K562 (cell line): ENCODE measurements around the gene AKNA. TPM values are rescaled to one million over a fixed set of nuclear protein-coding genes. Genes with fewer than 3 reads are reported as not detected.

Source experiments
- ATAC-seq: fragments of 200-7000 bp; cut with Tn5 transposase; 3 replicates; pipeline ENCODE4 v1.9.1; 2020; ENCODE audit warnings: moderate library complexity
- BruUV-seq: library from RNA; stranded (reverse); fragments of 400-500 nt; replicated peaks from 2 replicates; lab custom pipeline; 2021; lab: Mats Ljungman, UMichigan
- CTCF ChIA-PET: fragments of 300-600 bp; formaldehyde crosslinking; extraction: SDS; loops from one replicate; lab custom pipeline; 2021; ENCODE audit warnings: low intra/inter-chr PET ratio; lab: Yijun Ruan, JAX
- POLR2A ChIA-PET: fragments of 300-600, 350-650 bp; sonication (Branson Sonifier 250); formaldehyde crosslinking; extraction: SDS; loops from one replicate; lab custom pipeline; 2021; ENCODE audit warnings: antibody characterized with exemption, inconsistent platforms; lab: Yijun Ruan, JAX
- DNase-seq, 4 experiments: peaks; one replicate each; pipeline versions ENCODE4 v3.0.0 to v3.0.0-alpha.2; 2011 to 2018; ENCODE audit warnings: low spot score in 3 of 4, mixed read lengths in 3 of 4; ENCODE audit errors: extremely low read depth in 1 of 4
- FAIRE-seq: peaks from 2 replicates; lab custom pipeline; 2011; peaks lifted over from hg19 to GRCh38; lab: Jason Lieb, UNC
- H2AFZ ChIP-seq: 2 replicates; pipeline ENCODE4 v1.6.0; 2011; ENCODE audit warnings: low read depth, low read length, control low read depth, inconsistent platforms
- H3K27ac ChIP-seq: fragments of 200-600 bp; 3 replicates; pipeline ENCODE4 v1.8.0; 2011; ENCODE audit warnings: low read depth, mild to moderate bottlenecking, control low read depth, inconsistent platforms, low read length, moderate library complexity, mixed read lengths; ENCODE audit errors: extremely low read depth
- H3K27me3 ChIP-seq, 2 experiments: fragments of 300-600 bp in 1 of 2; 2 replicates in 1 of 2; 3 replicates in 1 of 2; pipeline versions ENCODE4 v1.6.0 to v1.8.0; 2011; ENCODE audit warnings: inconsistent platforms in 2 of 2, low read length in 2 of 2, mild to moderate bottlenecking in 1 of 2, mixed read lengths in 1 of 2, moderate library complexity in 1 of 2; ENCODE audit not compliant: control insufficient read depth in 2 of 2, insufficient read depth in 2 of 2
- H3K36me3 ChIP-seq: fragments of 300-600 bp; 3 replicates; pipeline ENCODE4 v1.8.0; 2011; ENCODE audit warnings: mild to moderate bottlenecking, low read length, inconsistent platforms; ENCODE audit not compliant: control insufficient read depth, insufficient read depth
- H3K4me1 ChIP-seq, 2 experiments: fragments of 200-600 bp in 1 of 2; replicated peaks in 1 of 2; 2 replicates in 1 of 2; 3 replicates in 1 of 2; pipeline versions ENCODE4 v1.5.1 to v1.8.0; 2011; ENCODE audit warnings: inconsistent platforms in 2 of 2, low read length in 2 of 2, mild to moderate bottlenecking in 1 of 2, mixed read lengths in 1 of 2, moderate library complexity in 1 of 2; ENCODE audit not compliant: control insufficient read depth in 2 of 2, insufficient read depth in 2 of 2
- H3K4me2 ChIP-seq: 2 replicates; pipeline ENCODE4 v1.6.1; 2011; ENCODE audit warnings: low read length, control low read depth, inconsistent platforms, mixed read lengths; ENCODE audit not compliant: insufficient read depth
- H3K4me3 ChIP-seq: fragments of 200-600 bp; sonication (generic), shearing (Covaris generic); 2 replicates; pipeline ENCODE4 v1.5.1; 2016; ENCODE audit warnings: control low read depth, inconsistent platforms
- H3K79me2 ChIP-seq: fragments of 200-600 bp; 3 replicates; pipeline ENCODE4 v1.8.0; 2011; ENCODE audit warnings: low read length, inconsistent platforms; ENCODE audit not compliant: control insufficient read depth, insufficient read depth
- H3K9ac ChIP-seq, 2 experiments: 2 replicates each; pipeline versions ENCODE4 v1.6.0 to v1.6.1; 2011; ENCODE audit warnings: low read depth in 2 of 2, low read length in 2 of 2, control low read depth in 1 of 2, inconsistent platforms in 1 of 2, mild to moderate bottlenecking in 1 of 2, mixed read lengths in 1 of 2; ENCODE audit not compliant: insufficient read depth in 1 of 2
- H3K9me1 ChIP-seq: one replicate; pipeline ENCODE4 v1.6.0; 2011; ENCODE audit warnings: inconsistent platforms, mild to moderate bottlenecking, low read length, moderate library complexity; ENCODE audit not compliant: control insufficient read depth, insufficient read depth
- H3K9me3 ChIP-seq: replicated peaks from 2 replicates; pipeline ENCODE4 v1.5.1; 2011; ENCODE audit warnings: low read depth, low read length, inconsistent platforms; ENCODE audit not compliant: control insufficient read depth, insufficient read depth
- H4K20me1 ChIP-seq: replicated peaks from 2 replicates; pipeline ENCODE4 v1.6.1; 2011; ENCODE audit warnings: low read length, inconsistent platforms, mixed read lengths; ENCODE audit not compliant: control insufficient read depth, insufficient read depth
- ATF2 ChIP-seq: sonication (generic); formaldehyde crosslinking; IDR thresholded peaks from 2 replicates; pipeline ENCODE4 v1.8.1; 2022; ENCODE audit warnings: missing genetic modification reagents
- E2F3 ChIP-seq: fragments of 250-450 bp; sonication (Bioruptor Pico); IDR thresholded peaks from 2 replicates; pipeline ENCODE4 v1.4.0; 2020; ENCODE audit warnings: mild to moderate bottlenecking
- HLTF ChIP-seq: fragments of 450-650 bp; IDR thresholded peaks from 2 replicates; pipeline ENCODE4 v1.6.1; 2016
- ILF3 ChIP-seq: fragments of 450-650 bp; IDR thresholded peaks from 2 replicates; pipeline ENCODE4 v1.6.1; 2018; ENCODE audit warnings: antibody characterized with exemption, mild to moderate bottlenecking, moderate library complexity, borderline replicate concordance
- NR2C2 ChIP-seq, 2 experiments: fragments of 200-800 bp in 1 of 2; sonication (Bioruptor generic) in 1 of 2; sonication (generic) in 1 of 2; formaldehyde crosslinking in 1 of 2; IDR thresholded peaks; 2 replicates each; pipeline versions ENCODE4 v1.6.1 to v1.8.0; 2016 to 2022; ENCODE audit warnings: mild to moderate bottlenecking in 1 of 2, missing compliant biosample characterization in 1 of 2, missing genetic modification characterization in 1 of 2, missing genetic modification reagents in 1 of 2
- WGBS: fragments of 100-300 bp; shearing (Covaris generic); methylation state at CpG from one replicate; pipeline ENCODE4 v1.1.6; 2016; ENCODE audit warnings: low coverage, mixed read lengths; ENCODE audit not compliant: insufficient coverage; ENCODE audit errors: missing lambda C conversion rate; 5-methylcytosine and 5-hydroxymethylcytosine counted together
- in situ Hi-C: fragments of 300-500 bp; cut with MboI; formaldehyde crosslinking; loops from 4 replicates; pipeline ENCODE4 v1.15.0; 2018; ENCODE audit warnings: inconsistent platforms, mixed read lengths
- intact Hi-C: fragments of 100-400 bp; cut with micrococcal nuclease; formaldehyde crosslinking; loops from 2 replicates; pipeline ENCODE4 v1.14.2; 2022
- polyA plus RNA-seq, 8 experiments: library from polyadenylated mRNA; depleted of rRNA in 4 of 8; stranded (reverse) in 5 of 8; unstranded in 3 of 8; fragments of >200 nt; fragmentation: Nextera tagmentation in 2 of 8; fragmentation: Illumina TruSeq in 1 of 8; extraction: Ambion mirVana in 2 of 8; extraction: Trizol in 1 of 8; gene quantifications; 2 replicates each; pipeline versions ENCODE4 v1.2.1 to v1.2.3, GENCODE V29; 2011 to 2014; ENCODE audit warnings: inconsistent platforms in 1 of 8, missing spikeins in 1 of 8
- total RNA-seq, 7 experiments: library from RNA; depleted of rRNA in 6 of 7; stranded (reverse); fragments of >200 nt in 6 of 7; fragmentation: Illumina TruSeq in 2 of 7; extraction: Trizol in 2 of 7; gene quantifications; 2 replicates each; pipeline versions ENCODE4 v1.2.1 to v1.2.3, GENCODE V29; 2011 to 2021; ENCODE audit warnings: low replicate concordance in 1 of 7

Gene AKNA
- total and polyA plus RNA-seq, 9 of the 15 experiments (the other 6 are each of a cell fraction or from before 2014, with no cell fraction given) = 0.29 to 20.5 (median 3.9) TPM

DNA sequence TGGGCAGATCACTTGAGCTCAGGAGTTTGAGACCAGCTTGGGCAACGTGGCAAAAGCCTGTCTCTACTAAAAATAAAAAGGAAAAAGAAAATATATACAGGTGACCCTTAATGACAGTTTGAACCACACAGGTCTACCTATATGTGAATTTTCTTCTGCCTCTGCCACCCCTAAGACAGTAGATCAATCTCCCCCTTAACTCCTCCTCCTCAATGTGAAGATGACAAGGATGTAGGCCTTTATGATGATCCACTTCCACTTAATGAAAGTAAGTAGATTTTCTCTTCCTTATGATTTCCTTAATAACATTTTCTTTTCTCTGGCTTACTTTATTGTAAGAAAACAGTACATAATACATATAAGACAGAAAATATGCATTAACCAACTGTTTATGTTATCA is 3.4 kb downstream of the AKNA start (continued):
- TF ChIP-seq ILF3 (no peak), NR2C2 (CRISPR knock-in tag; IDR thresholded peaks at IDR 0.05) (no peak), NR2C2 (tag; IDR thresholded peaks at IDR 0.05) (no peak)

GRCh38 chr9:114383521-114384231 is 4.1 kb downstream of the AKNA start:
- DNase-seq (no peak), ATAC-seq (peak; percentile 18)
- Histone ChIP-seq H3K9me1 (no peaks in the 10 kb centered on the region), H2AFZ (no peak overlapping the region), H4K20me1 (peaks cover 24% of the 10 kb centered on the region), H3K27ac (no peak overlapping the region), H3K4me3 (no peak overlapping the region)
- in situ Hi-C loops = no loop called here
- BruUV-seq = no TSS peak
- WGBS = 62% methylated on average over 8 of the region's 8 CpGs
- TF ChIP-seq HLTF = no peak
- no peak for TF ChIP-seq E2F3 (CRISPR knock-in tag)
- TF ChIP-seq ATF2 (CRISPR knock-in tag) = no peak
- TF ChIP-seq, all 486 proteins: peak for 0
- intact Hi-C loops = no loop called here
- CTCF ChIA-PET = no interaction called here
- Histone ChIP-seq H3K9ac (peak overlapping the region in 1 of 2 experiments; percentile 59; a peak in 1 of 4 replicates), H3K36me3 (peaks cover 4% of the 10 kb centered on the region; the same call in 1 of the 3 replicates), H3K4me1 (peaks cover 0 to 9% of the 10 kb centered on the region in 2 experiments; a peak in 2 of 5 replicates), H3K4me2 (no peak overlapping the region), H3K79me2 (no peaks in the 10 kb centered on the region), H3K27me3 (no peaks in the 10 kb centered on the region), H3K9me3 (no peaks in the 10 kb centered on the region)
- no peak for FAIRE-seq
- POLR2A ChIA-PET = interaction anchor here (0.7 to 5.1 kb wide), 5 partner anchors 12 to 30 kb away, joined by 3 to 30 read pairs (median 3); no protein-coding TSS in a partner anchor
